NCI-H2196 (cell line): Measurements from ENCODE around the gene NUP188.
A peak's percentile ranks its signal among the peaks of the same experiment; 100 is the strongest.
"Not testable (repeated sequence)": the region's sequence is repeated elsewhere in the genome, so short reads cannot be mapped to it uniquely, and the experiment has no call there.

Experiments used
- DNase-seq: peaks from one replicate; lab custom pipeline; 2025; ENCODE audit not compliant: unreplicated experiment; lab: John Stamatoyannopoulos, UW

The NUP188 gene

GRCh38 chr9:129027685-129028191, 80.2 kb downstream of the NUP188 start:
- peak; percentile 79 for DNase-seq

- DNase-seq: peak; percentile 84
Measured at GRCh38 chr9:129028192-129028966, 80.9 kb downstream of the NUP188 start, which contains the start of gene SH3GLB2. TSS of gene SH3GLB2 (minus strand) at chr9:129028331. CDS start at chr9:129028154, 177 bp downstream.

GRCh38 chr9:129030191-129030590, 82.7 kb downstream of the NUP188 start:
- no peak for DNase-seq

- DNase-seq: no peak
Measured at GRCh38 chr9:129031514-129031913, 84.0 kb downstream of the NUP188 start.

- DNase-seq: no peak
Measured at GRCh38 chr9:129032541-129033159, 85.2 kb downstream of the NUP188 start.

GRCh38 chr9:129033216-129033615, 85.7 kb downstream of the NUP188 start:
- DNase-seq: no peak

- not testable (repeated sequence) for DNase-seq
Measured at GRCh38 chr9:129035838-129036237, 88.3 kb downstream of the NUP188 start.

GRCh38 chr9:129036241-129036922, 88.9 kb downstream of the NUP188 start, which contains the start of gene MIGA2:
TSS of gene MIGA2 (plus strand) at chr9:129036626. CDS start at chr9:129040595, 3,969 bp downstream.
- DNase-seq: peak; percentile 98

GRCh38 chr9:129036923-129037766, 89.6 kb downstream of the NUP188 start:
- DNase-seq: no peak

GRCh38 chr9:129037767-129038098, 90.2 kb downstream of the NUP188 start:
- no peak for DNase-seq

GRCh38 chr9:129038109-129038852, 90.8 kb downstream of the NUP188 start:
- DNase-seq: no peak

- no peak for DNase-seq
Measured at GRCh38 chr9:129040113-129040643, 92.7 kb downstream of the NUP188 start.

- DNase-seq: no peak
Measured at GRCh38 chr9:129042016-129042415, 94.5 kb downstream of the NUP188 start.

GRCh38 chr9:129052592-129052991, 105.1 kb downstream of the NUP188 start:
- peak; percentile 86 for DNase-seq

GRCh38 chr9:129053020-129053419, 105.5 kb downstream of the NUP188 start:
- no peak for DNase-seq

- DNase-seq: no peak
Measured at GRCh38 chr9:129054163-129054851, 106.8 kb downstream of the NUP188 start.
